HCT116 (cell line): Measurements from ENCODE around the gene TCL1B. TPM values are rescaled to one million over a fixed set of nuclear protein-coding genes. Genes with fewer than 3 reads are reported as not detected.

ENCODE experiments used
- ATAC-seq: fragments of 200-7000 bp; cut with Tn5 transposase; 2 replicates; pipeline ENCODE4 v1.9.1; 2020; ENCODE audit warnings: mild to moderate bottlenecking, moderate library complexity
- BruUV-seq: library from RNA; stranded (reverse); fragments of 400-500 nt; replicated peaks from 2 replicates; lab custom pipeline; 2021; lab: Mats Ljungman, UMichigan
- CTCF ChIA-PET: fragments of 300-600 bp; sonication (Branson Sonifier 250); formaldehyde crosslinking; loops from one replicate; lab custom pipeline; 2021; ENCODE audit warnings: antibody characterized with exemption; lab: Charles Lee
- POLR2A ChIA-PET: fragments of 300-600, 350-600 bp; sonication (Branson Sonifier 250); formaldehyde crosslinking; loops from one replicate; lab custom pipeline; 2021; ENCODE audit warnings: antibody characterized with exemption; lab: Charles Lee
- RAD21 ChIA-PET, 2 experiments: fragments of 300-600 bp; sonication (Branson Sonifier 250); formaldehyde crosslinking; loops; one replicate each; lab custom pipeline; 2023; ENCODE audit warnings: low total read pairs in 2 of 2; ENCODE audit not compliant: uncharacterized antibody in 2 of 2, unreplicated experiment in 2 of 2, low non-redundant PET in 1 of 2; lab: Charles Lee
- DNase-seq: peaks from one replicate; pipeline ENCODE4 v3.0.0-alpha.2; 2010; ENCODE audit warnings: low read depth, low spot score
- H2AFZ ChIP-seq: fragments of 200-600 bp; shearing (Covaris generic), sonication (generic); 2 replicates; pipeline ENCODE4 v1.6.1; 2017; ENCODE audit warnings: low read depth, mixed run types, mixed read lengths, antibody characterized with exemption, low read length; ENCODE audit not compliant: poor library complexity, severe bottlenecking
- H3K27ac ChIP-seq: 2 replicates; pipeline ENCODE4 v1.5.1; 2012; ENCODE audit warnings: low read depth, low read length
- H3K27me3 ChIP-seq: fragments of 200-600 bp; sonication (generic); 2 replicates; pipeline ENCODE4 v1.6.1; 2016; ENCODE audit warnings: mixed run types, low read length, mixed read lengths; ENCODE audit not compliant: insufficient read depth
- H3K36me3 ChIP-seq, 2 experiments: fragments of 200-500 bp in 1 of 2; fragments of 200-600 bp in 1 of 2; sonication (Bioruptor generic) in 1 of 2; sonication (generic) in 1 of 2; 2 replicates each; pipeline versions ENCODE4 v1.5.1 to v1.6.1; 2014 to 2016; ENCODE audit warnings: low read length in 2 of 2, inconsistent platforms in 1 of 2, mixed read lengths in 1 of 2, mixed run types in 1 of 2; ENCODE audit not compliant: insufficient read depth in 2 of 2, control insufficient read depth in 1 of 2
- H3K4me1 ChIP-seq, 2 experiments: fragments of 200-600 bp in 1 of 2; sonication (generic) in 1 of 2; 2 replicates each; pipeline versions ENCODE4 v1.5.1 to v1.6.1; 2012 to 2017; ENCODE audit warnings: low read length in 2 of 2, inconsistent platforms in 1 of 2, mild to moderate bottlenecking in 1 of 2, mixed read lengths in 1 of 2, mixed run types in 1 of 2, moderate library complexity in 1 of 2; ENCODE audit not compliant: insufficient read depth in 2 of 2, control insufficient read depth in 1 of 2
- H3K4me2 ChIP-seq: fragments of 200-600 bp; sonication (generic); 2 replicates; pipeline ENCODE4 v1.6.1; 2017; ENCODE audit warnings: mixed run types, low read length, mixed read lengths
- H3K4me3 ChIP-seq, 2 experiments: fragments of 200-600 bp in 1 of 2; sonication (generic) in 1 of 2; replicated peaks in 1 of 2; 2 replicates each; pipeline ENCODE4 v1.5.1; 2011 to 2016; ENCODE audit warnings: low read length in 2 of 2, control low read depth in 1 of 2, low read depth in 1 of 2, mild to moderate bottlenecking in 1 of 2, mixed read lengths in 1 of 2, mixed run types in 1 of 2
- H3K79me2 ChIP-seq: fragments of 200-600 bp; sonication (generic); 2 replicates; pipeline ENCODE4 v1.6.1; 2017; ENCODE audit warnings: mild to moderate bottlenecking, mixed run types, low read length, moderate library complexity, mixed read lengths; ENCODE audit not compliant: insufficient read depth
- H3K9ac ChIP-seq: fragments of 200-600 bp; sonication (generic); 2 replicates; pipeline ENCODE4 v1.6.1; 2016; ENCODE audit warnings: low read length, mixed read lengths
- H3K9me2 ChIP-seq: fragments of 200-600 bp; sonication (generic), shearing (Covaris generic); 2 replicates; pipeline ENCODE4 v1.6.1; 2017; ENCODE audit warnings: mixed run types, mild to moderate bottlenecking, moderate library complexity; ENCODE audit not compliant: insufficient read depth
- H3K9me3 ChIP-seq, 2 experiments: fragments of 200-500 bp in 1 of 2; fragments of 200-600 bp in 1 of 2; sonication (Bioruptor generic) in 1 of 2; sonication (generic) in 1 of 2; 2 replicates each; pipeline ENCODE4 v1.6.1; 2014 to 2017; ENCODE audit warnings: low read length in 2 of 2, mixed read lengths in 2 of 2, inconsistent platforms in 1 of 2, low read depth in 1 of 2, mild to moderate bottlenecking in 1 of 2, mixed run types in 1 of 2, moderate library complexity in 1 of 2; ENCODE audit not compliant: control insufficient read depth in 1 of 2, insufficient read depth in 1 of 2
- H4K20me1 ChIP-seq: fragments of 200-600 bp; sonication (generic), shearing (Covaris generic); 2 replicates; pipeline ENCODE4 v1.6.1; 2017; ENCODE audit warnings: mixed run types, mild to moderate bottlenecking, moderate library complexity; ENCODE audit not compliant: insufficient read depth
- CBX3 ChIP-seq: IDR thresholded peaks from 2 replicates; pipeline ENCODE4 v1.6.1; 2012; ENCODE audit warnings: low read depth
- CEBPB ChIP-seq: IDR thresholded peaks from 2 replicates; pipeline ENCODE4 v1.6.1; 2012; ENCODE audit warnings: low read depth
- CTCF ChIP-seq, 3 experiments: fragments of 200-600 bp in 1 of 3; sonication (generic) in 1 of 3; IDR thresholded peaks in 2 of 3; conservative IDR thresholded peaks in 1 of 3; 2 replicates each; pipeline ENCODE4 v1.5.1; 2012 to 2017; ENCODE audit warnings: low read depth in 2 of 3, low read length in 2 of 3, antibody characterized with exemption in 1 of 3, borderline replicate concordance in 1 of 3, control low read depth in 1 of 3, mild to moderate bottlenecking in 1 of 3, mixed read lengths in 1 of 3, mixed run types in 1 of 3, moderate library complexity in 1 of 3; ENCODE audit not compliant: insufficient read depth in 1 of 3
- EGR1 ChIP-seq: IDR thresholded peaks from 2 replicates; pipeline ENCODE4 v1.6.1; 2012; ENCODE audit warnings: low read depth
- ELF1 ChIP-seq: IDR thresholded peaks from 2 replicates; pipeline ENCODE4 v1.6.1; 2012; ENCODE audit warnings: low read depth, borderline replicate concordance
- EZH2 ChIP-seq: fragments of 200-600 bp; sonication (generic); IDR thresholded peaks from 2 replicates; pipeline ENCODE4 v1.6.1; 2017; ENCODE audit warnings: antibody characterized with exemption, mixed run types
- EZH2phosphoT487 ChIP-seq: fragments of 200-600 bp; IDR thresholded peaks from 2 replicates; pipeline ENCODE4 v1.6.1; 2018; ENCODE audit warnings: antibody characterized with exemption, borderline replicate concordance
- FOSL1 ChIP-seq: IDR thresholded peaks from 2 replicates; pipeline ENCODE4 v1.6.1; 2012; ENCODE audit warnings: low read depth
- JUND ChIP-seq: IDR thresholded peaks from 2 replicates; pipeline ENCODE4 v1.6.1; 2012
- MAX ChIP-seq: IDR thresholded peaks from 2 replicates; pipeline ENCODE4 v1.6.1; 2012
- POLR2AphosphoS5 ChIP-seq: IDR thresholded peaks from 2 replicates; pipeline ENCODE4 v1.6.1; 2011; ENCODE audit warnings: mild to moderate bottlenecking, low read depth, low read length, moderate library complexity
- RAD21 ChIP-seq: IDR thresholded peaks from 2 replicates; pipeline ENCODE4 v1.6.1; 2012; ENCODE audit warnings: low read depth, mild to moderate bottlenecking
- SIN3A ChIP-seq: IDR thresholded peaks from 2 replicates; pipeline ENCODE4 v1.6.1; 2012; ENCODE audit warnings: low read depth
- SP1 ChIP-seq: IDR thresholded peaks from 2 replicates; pipeline ENCODE4 v1.6.1; 2012; ENCODE audit warnings: low read depth
- SRF ChIP-seq: IDR thresholded peaks from 2 replicates; pipeline ENCODE4 v1.6.1; 2012; ENCODE audit warnings: low read depth
- TCF7L2 ChIP-seq: IDR thresholded peaks from 2 replicates; pipeline ENCODE4 v1.7.0; 2011; ENCODE audit warnings: borderline replicate concordance, inconsistent platforms; ENCODE audit not compliant: insufficient read depth, insufficient read length; ENCODE audit errors: extremely low read depth
- YY1 ChIP-seq: IDR thresholded peaks from 2 replicates; pipeline ENCODE4 v1.6.1; 2011; ENCODE audit warnings: low read length, low read depth, moderate library complexity, mild to moderate bottlenecking; ENCODE audit not compliant: insufficient replicate concordance; ENCODE audit errors: extremely low read depth
- ZFX ChIP-seq: fragments of 450-650 bp; IDR thresholded peaks from 2 replicates; pipeline ENCODE4 v1.6.1; 2017
- ZNF274 ChIP-seq: fragments of 200-500 bp; sonication (Bioruptor generic); IDR thresholded peaks from 2 replicates; pipeline ENCODE4 v1.6.1; 2014; ENCODE audit warnings: mild to moderate bottlenecking, low read depth, low read length, inconsistent platforms
- intact Hi-C: fragments of 100-400 bp; cut with micrococcal nuclease; formaldehyde crosslinking; loops from 2 replicates; pipeline ENCODE4 v1.10.0; 2022
- total RNA-seq: library from RNA; stranded (reverse); gene quantifications from one replicate; pipeline ENCODE4 v1.2.1, GENCODE V29; 2021; ENCODE audit not compliant: unreplicated experiment

Gene TCL1B
- total RNA-seq, 1 experiment from 2014 or later = not detected

GRCh38 chr14:95659293-95659989, 26.8 kb upstream of the TCL1B start:
- H3K27ac ChIP-seq = no peak overlapping the region
- intact Hi-C loops = no loop called here
- DNase-seq (no peak), ATAC-seq (no peak)
- H3K4me3 ChIP-seq = no peak overlapping the region
- no peaks in the 10 kb centered on the region for H3K9me3 ChIP-seq
- H3K9me2 ChIP-seq = no peaks in the 10 kb centered on the region
- H2AFZ ChIP-seq = no peak overlapping the region
- POLR2A ChIA-PET = no interaction called here
- CTCF ChIA-PET = no interaction called here
- RAD21 ChIA-PET = no interaction called here
- H3K27me3 ChIP-seq = peaks cover 39% of the 10 kb centered on the region
- no peaks in the 10 kb centered on the region for H3K79me2 ChIP-seq
- H3K4me2 ChIP-seq = no peak overlapping the region
- no peak for TF ChIP-seq SP1
- no peaks in the 10 kb centered on the region for H4K20me1 ChIP-seq
- peaks cover 0 to 5% of the 10 kb centered on the region in 2 experiments; a peak in 2 of 4 replicates for H3K4me1 ChIP-seq
- BruUV-seq = no TSS peak
- H3K36me3 ChIP-seq = no peaks in the 10 kb centered on the region
- no peak overlapping the region for H3K9ac ChIP-seq

GRCh38 chr14:95659990-95660385, 26.2 kb upstream of the TCL1B start:
- Histone ChIP-seq H3K4me2 (no peak overlapping the region), H3K27ac (no peak overlapping the region), H3K4me3 (no peak overlapping the region), H3K9ac (no peak overlapping the region), H3K4me1 (peaks cover 0 to 5% of the 10 kb centered on the region in 2 experiments; a peak in 2 of 4 replicates), H2AFZ (no peak overlapping the region), H3K36me3 (no peaks in the 10 kb centered on the region), H4K20me1 (no peaks in the 10 kb centered on the region), H3K9me2 (no peaks in the 10 kb centered on the region), H3K9me3 (no peaks in the 10 kb centered on the region), H3K79me2 (no peaks in the 10 kb centered on the region), H3K27me3 (peaks cover 34% of the 10 kb centered on the region)
- POLR2A ChIA-PET = no interaction called here
- intact Hi-C loops = no loop called here
- DNase-seq (no peak), ATAC-seq (no peak)
- BruUV-seq = no TSS peak
- CTCF ChIA-PET = no interaction called here
- RAD21 ChIA-PET = no interaction called here
- TF ChIP-seq MAX (no peak), JUND (no peak), YY1 (no peak), ZNF274 (no peak), RAD21 (no peak), ZFX (no peak), SP1 (no peak), POLR2AphosphoS5 (no peak), CTCF (IDR thresholded peaks at IDR 0.05 in 2 of 3, conservative IDR thresholded peaks at IDR 0.05 in 1 of 3; ENCODE audit: borderline replicate concordance in 1 of 3, insufficient read depth in 1 of 3, low read depth in 2 of 3, low read length in 2 of 3) (no peak), EGR1 (no peak), TCF7L2 (no peak), CBX3 (no peak), SIN3A (no peak), ELF1 (no peak), EZH2 (no peak), SRF (no peak), FOSL1 (no peak), CEBPB (no peak), EZH2phosphoT487 (no peak)
